ENCODE data around the gene LY6G5B.
A peak's percentile ranks its signal among the peaks of the same experiment; 100 is the strongest.

The LY6G5B gene

GRCh38 chr6:31669676-31670075 lies at the start of gene LY6G5B:
Gene LY6G5B, plus strand, starts transcription at chr6:31669976. Its CDS starts 975 bp downstream, at chr6:31670951.
- in situ Hi-C loops (cut with HindIII; ENCODE audit: low pct_unique_long_range_greater_than_20kb, low sequenced_read_pairs): no loop called here
- TF ChIP-seq JUND (IDR thresholded peaks at IDR 0.05; ENCODE audit: low read depth): no peak
- DNase-seq (ENCODE audit: low read depth in 1 of 2, low spot score in 1 of 2): no peak

GRCh38 chr6:31620586-31621319 lies 49.0 kb upstream of the LY6G5B start, which contains the start of gene PRRC2A:
Gene PRRC2A, plus strand, starts transcription at chr6:31620715. Its CDS starts 2,075 bp downstream, at chr6:31622790.
- DNase-seq (ENCODE audit: low read depth in 1 of 2, low spot score in 1 of 2): peak in 1 of 2 experiments; percentile 52
- in situ Hi-C loops (cut with HindIII; ENCODE audit: low pct_unique_long_range_greater_than_20kb, low sequenced_read_pairs): no loop called here
- no peak for TF ChIP-seq JUND (IDR thresholded peaks at IDR 0.05; ENCODE audit: low read depth)

GRCh38 chr6:31621320-31621939 lies 48.3 kb upstream of the LY6G5B start:
- no peak for TF ChIP-seq JUND (IDR thresholded peaks at IDR 0.05; ENCODE audit: low read depth)
- in situ Hi-C loops (cut with HindIII; ENCODE audit: low pct_unique_long_range_greater_than_20kb, low sequenced_read_pairs): no loop called here
- DNase-seq (ENCODE audit: low read depth in 1 of 2, low spot score in 1 of 2): no peak

GRCh38 chr6:31621991-31622390 lies 47.8 kb upstream of the LY6G5B start:
- in situ Hi-C loops (cut with HindIII; ENCODE audit: low pct_unique_long_range_greater_than_20kb, low sequenced_read_pairs): no loop called here
- no peak for TF ChIP-seq JUND (IDR thresholded peaks at IDR 0.05; ENCODE audit: low read depth)
- peak; percentile 66 to 81 for DNase-seq (ENCODE audit: low read depth in 1 of 2, low spot score in 1 of 2)

- in situ Hi-C loops (cut with HindIII; ENCODE audit: low pct_unique_long_range_greater_than_20kb, low sequenced_read_pairs): no loop called here
- TF ChIP-seq JUND (IDR thresholded peaks at IDR 0.05; ENCODE audit: low read depth): no peak
- peak; percentile 58 to 90 for DNase-seq (ENCODE audit: low read depth in 1 of 2, low spot score in 1 of 2)
These were observed 47.1 kb upstream of the LY6G5B start for GRCh38 chr6:31622684-31623091.

GRCh38 chr6:31624070-31624469 lies 45.7 kb upstream of the LY6G5B start:
- in situ Hi-C loops (cut with HindIII; ENCODE audit: low pct_unique_long_range_greater_than_20kb, low sequenced_read_pairs): no loop called here
- no peak for DNase-seq (ENCODE audit: low read depth in 1 of 2, low spot score in 1 of 2)
- no peak for TF ChIP-seq JUND (IDR thresholded peaks at IDR 0.05; ENCODE audit: low read depth)

GRCh38 chr6:31626952-31627351 lies 42.8 kb upstream of the LY6G5B start:
- TF ChIP-seq JUND (IDR thresholded peaks at IDR 0.05; ENCODE audit: low read depth): no peak
- in situ Hi-C loops (cut with HindIII; ENCODE audit: low pct_unique_long_range_greater_than_20kb, low sequenced_read_pairs): no loop called here
- no peak for DNase-seq (ENCODE audit: low read depth in 1 of 2, low spot score in 1 of 2)

GRCh38 chr6:31627690-31628287 lies 42.0 kb upstream of the LY6G5B start:
- no peak for DNase-seq (ENCODE audit: low read depth in 1 of 2, low spot score in 1 of 2)
- in situ Hi-C loops (cut with HindIII; ENCODE audit: low pct_unique_long_range_greater_than_20kb, low sequenced_read_pairs): no loop called here
- no peak for TF ChIP-seq JUND (IDR thresholded peaks at IDR 0.05; ENCODE audit: low read depth)

GRCh38 chr6:31629014-31629413 lies 40.8 kb upstream of the LY6G5B start:
- in situ Hi-C loops (cut with HindIII; ENCODE audit: low pct_unique_long_range_greater_than_20kb, low sequenced_read_pairs): no loop called here
- TF ChIP-seq JUND (IDR thresholded peaks at IDR 0.05; ENCODE audit: low read depth): no peak
- no peak for DNase-seq (ENCODE audit: low read depth in 1 of 2, low spot score in 1 of 2)

- TF ChIP-seq JUND (IDR thresholded peaks at IDR 0.05; ENCODE audit: low read depth): no peak
- in situ Hi-C loops (cut with HindIII; ENCODE audit: low pct_unique_long_range_greater_than_20kb, low sequenced_read_pairs): no loop called here
- no peak for DNase-seq (ENCODE audit: low read depth in 1 of 2, low spot score in 1 of 2)
These were observed 39.4 kb upstream of the LY6G5B start for GRCh38 chr6:31630177-31630934.

- no peak for DNase-seq (ENCODE audit: low read depth in 1 of 2, low spot score in 1 of 2)
- in situ Hi-C loops (cut with HindIII; ENCODE audit: low pct_unique_long_range_greater_than_20kb, low sequenced_read_pairs): no loop called here
These were observed 38.6 kb upstream of the LY6G5B start for GRCh38 chr6:31631209-31631608.

GRCh38 chr6:31631681-31632278 lies 38.0 kb upstream of the LY6G5B start:
- in situ Hi-C loops (cut with HindIII; ENCODE audit: low pct_unique_long_range_greater_than_20kb, low sequenced_read_pairs): no loop called here

More at GRCh38 chr6:31631209-31631608, 38.6 kb upstream of the LY6G5B start:
- no peak for TF ChIP-seq JUND (IDR thresholded peaks at IDR 0.05; ENCODE audit: low read depth)

More at GRCh38 chr6:31631681-31632278, 38.0 kb upstream of the LY6G5B start:
- DNase-seq (ENCODE audit: low read depth in 1 of 2, low spot score in 1 of 2): no peak
- no peak for TF ChIP-seq JUND (IDR thresholded peaks at IDR 0.05; ENCODE audit: low read depth)

All from T47D (cell line).